Measurements from ENCODE around the gene ZFR2. TPM values are rescaled to one million over a fixed set of nuclear protein-coding genes. Genes with fewer than 3 reads are reported as not detected.

Gene ZFR2
- total RNA-seq, 1 donor from 2014 or later = 0.30 TPM

GRCh38 chr19:3785938-3786824 is 82.7 kb downstream of the ZFR2 start, which contains the start of gene MATK:
Gene MATK (minus strand): TSS chr19:3786381. CDS start chr19:3785135, 1,246 bp downstream.
- no peak for DNase-seq

GRCh38 chr19:3785451-3785937 is 83.3 kb downstream of the ZFR2 start:
- DNase-seq = no peak

GRCh38 chr19:3784607-3785450 is 84.0 kb downstream of the ZFR2 start:
- DNase-seq = no peak

DNA sequence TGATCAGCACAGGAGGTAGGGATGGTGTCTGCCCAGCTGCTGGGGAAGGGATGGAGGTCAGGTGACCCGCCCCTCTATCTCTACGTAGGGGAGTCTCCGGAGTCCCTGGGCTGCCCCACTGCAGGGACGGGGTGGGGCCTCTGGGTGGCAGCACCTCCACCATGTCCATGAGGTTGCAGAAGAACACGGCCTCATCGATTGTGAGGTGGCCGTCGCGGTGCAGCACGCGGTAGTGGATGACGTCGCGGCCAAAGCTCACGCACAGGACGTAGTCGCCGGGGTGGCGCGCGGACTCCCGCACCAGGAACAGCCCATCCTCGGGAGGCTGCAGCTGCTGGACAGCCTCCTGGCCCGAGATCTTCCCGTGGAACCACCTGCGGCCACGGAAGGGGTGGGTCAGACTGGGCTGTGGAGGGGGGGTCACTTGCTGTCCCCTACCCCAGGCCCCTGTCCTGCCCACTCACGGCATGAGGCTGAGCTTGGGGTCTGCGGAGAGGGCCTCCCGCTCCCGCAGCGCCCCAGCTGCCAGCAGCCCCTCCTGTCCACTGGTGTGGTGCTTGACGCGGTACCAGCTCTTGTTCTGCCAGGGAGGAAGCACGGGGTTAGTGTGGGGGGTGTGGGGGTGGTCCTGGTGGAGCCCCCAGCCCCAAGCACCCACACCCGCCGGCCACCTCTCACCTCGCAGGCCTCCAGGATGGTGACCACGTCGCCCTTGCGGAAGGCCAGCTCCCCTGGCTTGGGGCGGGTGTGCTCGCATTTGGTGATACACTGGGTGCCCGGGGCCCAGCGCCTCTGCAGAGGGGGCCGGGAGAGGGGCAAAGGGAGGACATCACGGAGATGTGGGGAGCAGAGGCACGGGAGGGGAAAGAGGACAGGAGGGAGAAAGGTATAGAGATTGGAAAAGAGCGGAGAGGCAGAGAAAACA is 84.9 kb downstream of the ZFR2 start:
- DNase-seq = no peak

DNA sequence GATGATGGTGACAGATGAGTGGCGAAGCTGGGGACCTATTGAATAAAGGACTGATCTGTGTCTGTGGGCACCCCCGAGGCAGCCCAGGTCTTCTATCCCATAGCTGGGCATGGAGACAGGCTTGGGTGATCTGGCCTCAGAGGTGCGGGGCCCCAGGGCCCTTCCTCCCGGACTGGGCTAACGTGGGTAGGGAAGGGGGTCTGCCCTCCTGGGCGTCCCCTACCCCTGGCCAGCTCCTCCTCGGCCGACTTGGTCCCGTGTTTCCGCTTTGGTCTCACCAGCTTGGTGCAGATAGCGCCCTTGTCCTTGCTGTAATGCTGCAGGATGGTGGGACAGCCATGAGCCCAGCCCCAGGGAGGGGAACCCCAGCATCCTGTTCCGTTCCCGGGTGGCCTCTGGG is 85.9 kb downstream of the ZFR2 start:
- no peak for DNase-seq

- no peak for DNase-seq
Measured at GRCh38 chr19:3782330-3782729, 86.5 kb downstream of the ZFR2 start.

DNA sequence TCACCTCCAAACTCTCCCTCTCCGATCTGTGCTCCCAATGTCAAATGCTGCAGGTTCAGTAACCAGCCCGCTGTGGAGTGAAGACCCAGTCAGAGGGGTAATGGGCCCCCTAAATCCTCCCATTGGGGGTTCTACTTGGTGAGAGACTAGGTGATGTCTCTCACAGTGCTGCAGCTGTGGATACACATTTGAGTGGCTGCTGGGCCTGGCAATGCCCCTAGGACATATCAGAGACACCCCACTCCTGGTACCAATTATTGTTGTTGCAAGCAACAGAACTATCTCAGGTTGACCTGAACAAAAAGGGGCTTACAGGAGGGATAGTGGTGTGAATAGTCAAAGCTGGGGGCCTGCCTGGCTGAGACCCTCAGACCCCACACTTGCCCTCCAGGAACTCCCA is 87.2 kb downstream of the ZFR2 start:
- no peak for DNase-seq

DNA sequence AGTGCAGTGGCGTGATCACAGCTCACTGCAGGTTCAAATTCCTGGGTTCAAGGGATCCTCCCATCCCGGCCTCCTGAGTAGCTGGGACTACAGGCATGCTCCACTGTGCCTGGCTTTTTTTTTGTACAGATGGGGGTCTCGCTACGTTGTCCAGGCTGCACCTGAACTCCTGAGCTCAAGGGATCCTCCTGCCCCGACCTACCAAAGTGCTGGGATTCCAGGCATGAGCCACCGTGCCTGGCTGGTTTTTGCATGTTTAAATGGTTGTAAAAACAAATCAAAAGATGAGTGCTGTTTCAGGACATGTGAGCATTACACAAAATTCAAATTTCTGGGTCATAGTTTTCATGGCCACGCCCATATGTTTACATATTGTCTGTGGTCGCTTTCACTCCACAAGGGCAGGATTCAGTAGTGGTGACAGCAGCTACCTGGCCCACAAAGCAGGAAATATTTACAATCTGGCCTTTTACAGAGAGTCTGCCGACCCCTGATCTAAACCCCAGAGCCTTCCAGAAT is 88.0 kb downstream of the ZFR2 start:
- no peak for DNase-seq

DNA sequence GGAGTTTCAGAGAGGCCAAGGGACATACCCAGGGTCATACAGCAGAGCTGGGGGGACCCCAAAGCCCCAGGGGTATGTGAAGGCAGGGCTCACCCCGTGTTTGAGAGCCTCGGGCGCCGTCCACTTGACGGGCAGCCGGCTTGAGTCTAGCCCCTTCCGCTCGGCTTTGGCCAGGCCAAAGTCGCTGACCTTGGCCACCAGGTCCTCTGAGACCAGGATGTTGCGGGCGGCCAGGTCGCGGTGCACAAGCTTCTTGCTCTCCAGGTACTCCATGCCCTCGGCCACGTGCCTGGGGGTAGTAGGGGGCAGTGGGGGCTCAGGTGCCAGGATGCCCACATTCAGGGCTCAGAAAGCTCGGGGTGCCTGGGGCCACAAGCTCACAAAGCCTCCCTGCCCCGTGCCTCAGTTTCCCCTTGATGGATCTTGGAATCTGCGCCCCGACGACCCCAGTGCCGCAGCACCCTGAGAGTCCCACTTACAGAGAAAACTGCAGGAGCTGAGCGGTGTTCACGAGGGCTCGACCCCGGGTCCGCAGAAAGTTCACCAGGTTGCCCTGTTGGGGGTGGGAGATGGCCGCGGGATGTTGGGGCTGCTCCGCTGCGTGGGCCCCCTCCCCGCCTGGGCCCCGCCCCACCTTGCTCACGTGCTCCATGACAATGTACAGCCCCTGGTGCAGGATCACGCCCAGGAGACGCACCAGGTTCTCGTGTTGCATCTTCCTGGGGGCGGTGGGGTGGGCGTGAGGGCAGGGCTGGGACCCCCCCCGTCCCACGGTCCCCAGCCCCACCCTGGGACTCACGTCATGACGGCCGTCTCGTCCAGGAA is 89.7 kb downstream of the ZFR2 start:
- DNase-seq = no peak

- DNase-seq = no peak
Measured at GRCh38 chr19:3778104-3778867, 90.6 kb downstream of the ZFR2 start.

- DNase-seq = no peak
Measured at GRCh38 chr19:3776479-3777040, 92.3 kb downstream of the ZFR2 start.

DNA sequence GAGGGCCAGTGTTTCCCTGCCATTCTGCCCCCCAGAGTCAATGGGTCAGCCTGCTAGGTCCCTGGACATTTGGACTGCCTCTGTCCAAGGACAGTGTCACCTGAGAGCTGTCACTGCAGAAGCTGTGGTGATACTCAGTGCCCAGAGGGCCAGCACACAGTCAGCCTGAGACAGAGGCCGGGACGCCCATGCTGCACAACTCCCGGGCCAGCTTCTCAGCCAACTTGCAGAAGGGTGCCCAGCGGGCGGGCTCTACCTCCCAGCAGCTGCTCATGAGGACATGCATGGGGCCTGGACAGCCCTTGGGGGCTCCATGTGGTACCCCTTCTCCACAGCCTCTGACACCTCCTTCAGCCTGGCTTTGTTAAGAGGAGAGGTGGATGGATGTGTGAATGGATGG is 93.0 kb downstream of the ZFR2 start:
- DNase-seq = no peak

GRCh38 chr19:3775374-3775711 is 93.5 kb downstream of the ZFR2 start:
- no peak for DNase-seq

GRCh38 chr19:3774621-3775373 is 94.0 kb downstream of the ZFR2 start:
- DNase-seq = no peak

- no peak for DNase-seq
Measured at GRCh38 chr19:3773814-3774515, 94.9 kb downstream of the ZFR2 start.

DNA sequence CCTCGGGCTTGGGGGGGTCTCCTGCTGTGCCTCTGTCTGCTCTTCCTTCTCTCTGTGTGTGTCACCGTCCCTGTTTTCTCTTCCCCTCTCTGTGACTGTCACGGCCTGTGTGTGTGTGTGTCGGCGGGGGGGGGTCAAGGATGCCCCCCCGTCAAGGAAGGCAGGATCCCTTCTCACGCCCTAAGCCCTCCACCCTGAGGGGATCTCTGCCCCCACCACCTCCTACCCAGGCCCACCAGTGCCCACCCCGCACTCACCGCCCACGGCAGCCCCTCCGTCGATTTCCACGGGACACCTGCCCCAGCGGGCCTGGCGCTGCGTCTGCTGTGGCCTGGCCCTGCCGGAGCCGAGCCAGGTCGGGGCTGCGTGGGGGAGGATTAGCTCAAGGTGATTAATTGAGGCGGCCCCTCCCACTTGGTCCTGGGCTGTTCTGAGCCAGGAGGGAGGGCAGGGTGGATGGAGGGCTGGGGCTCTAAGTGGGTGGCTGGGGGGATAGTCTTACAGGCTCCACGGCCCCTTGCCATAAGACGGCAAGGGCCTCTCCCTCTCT is 96.9 kb downstream of the ZFR2 start, which contains the start of gene RAX2:
RAX2 (minus strand) TSS at position 323 of the 550 bp plus-strand sequence. CDS start 486 bp downstream, outside the sequence.
- DNase-seq = no peak

DNA sequence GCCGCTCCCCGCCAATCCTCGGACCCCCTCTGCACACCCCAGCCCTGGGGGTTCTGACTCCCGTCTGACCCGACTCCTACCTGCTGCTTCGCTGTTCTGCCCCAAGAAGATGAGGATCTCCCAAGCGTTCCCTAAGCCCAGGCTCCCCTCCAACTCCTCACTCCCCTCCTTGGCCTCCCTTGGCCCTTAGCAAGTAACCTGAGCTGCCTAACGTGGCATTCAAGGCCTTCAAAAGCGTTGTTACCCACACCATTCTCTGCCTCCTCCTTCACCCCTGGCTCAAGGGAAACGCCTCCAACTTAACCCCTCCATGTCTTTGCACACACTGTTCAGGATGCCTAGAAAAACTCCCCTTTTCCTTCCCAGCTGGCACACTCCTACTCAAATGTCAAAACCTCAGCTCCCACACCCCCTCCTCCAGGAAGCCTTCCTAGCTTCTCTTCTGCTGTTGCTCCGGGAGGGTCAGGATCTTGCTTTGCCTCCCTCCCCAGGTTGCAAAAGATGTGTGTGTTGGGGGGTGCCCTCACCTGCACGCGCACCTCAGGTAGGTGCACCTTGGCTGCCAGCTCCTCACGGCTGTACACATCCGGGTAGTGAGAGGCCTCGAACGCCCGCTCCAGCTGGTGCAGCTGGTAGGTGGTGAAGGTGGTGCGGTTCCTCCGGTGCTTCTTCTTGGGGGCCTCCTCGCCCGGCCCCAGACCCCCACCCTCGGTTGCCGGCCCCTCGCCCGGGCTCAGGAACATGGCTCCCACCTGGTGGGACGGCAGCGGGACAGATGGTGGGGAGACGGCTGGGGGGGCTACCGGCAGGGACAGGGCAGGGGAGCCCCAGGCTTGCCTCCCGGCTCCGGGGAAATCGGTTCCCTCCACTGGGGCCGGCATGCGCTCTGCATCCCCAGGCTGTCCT is 97.6 kb downstream of the ZFR2 start:
- DNase-seq = no peak

Measured in skin of body (tissue), 2 donors.